Activated T-cell treated with anti-CD3 and anti-CD28 coated beads, Interleukin-2, amount 50 U/mL, for 72 hours (primary cell): ENCODE results near the gene GCFC2. TPM values are rescaled to one million over a fixed set of nuclear protein-coding genes. Genes with fewer than 3 reads are reported as not detected.
"Not testable (repeated sequence)": the region's sequence is repeated elsewhere in the genome, so short reads cannot be mapped to it uniquely, and the experiment has no call there.

Experiments used
- ATAC-seq, 2 donors: fragments of 150-1000 bp; cut with Tn5 transposase; replicated peaks in 1 of 2; 2 replicates each; pipeline ENCODE4 v1.10.0; 2021; ENCODE audit warnings: moderate library complexity in 2 of 2, mild to moderate bottlenecking in 1 of 2
- DNase-seq, 2 donors: peaks; one replicate each; pipeline ENCODE4 v3.0.0; 2021 to 2022; ENCODE audit warnings: mixed read lengths in 1 of 2
- H3K27ac Mint-ChIP-seq: one replicate; pipeline ENCODE4 v1.8.0; 2022; ENCODE audit warnings: mild to moderate bottlenecking, moderate library complexity, mixed read lengths
- H3K27me3 Mint-ChIP-seq: one replicate; pipeline ENCODE4 v1.8.0; 2022; ENCODE audit warnings: low read depth, mixed read lengths
- H3K36me3 Mint-ChIP-seq, 2 donors: one replicate each; pipeline ENCODE4 v1.8.0; 2022; ENCODE audit warnings: mixed read lengths in 2 of 2, mild to moderate bottlenecking in 1 of 2; ENCODE audit not compliant: insufficient read depth in 2 of 2
- H3K4me1 Mint-ChIP-seq: one replicate; pipeline ENCODE4 v1.8.0; 2022; ENCODE audit warnings: low read depth, mixed read lengths
- H3K4me3 Mint-ChIP-seq, 2 donors: one replicate each; pipeline ENCODE4 v1.8.0; 2022; ENCODE audit warnings: mild to moderate bottlenecking in 2 of 2, mixed read lengths in 2 of 2, moderate library complexity in 2 of 2
- H3K9me3 Mint-ChIP-seq, 2 donors: one replicate each; pipeline ENCODE4 v1.8.0; 2022; ENCODE audit warnings: mixed read lengths in 2 of 2
- total RNA-seq, 2 donors: library from RNA; stranded (reverse); gene quantifications; one replicate each; pipeline ENCODE4 v1.2.3, GENCODE V29; 2022

Gene GCFC2
- 10 to 100 TPM; 18.4 to 19.9 TPM for total RNA-seq

DNA sequence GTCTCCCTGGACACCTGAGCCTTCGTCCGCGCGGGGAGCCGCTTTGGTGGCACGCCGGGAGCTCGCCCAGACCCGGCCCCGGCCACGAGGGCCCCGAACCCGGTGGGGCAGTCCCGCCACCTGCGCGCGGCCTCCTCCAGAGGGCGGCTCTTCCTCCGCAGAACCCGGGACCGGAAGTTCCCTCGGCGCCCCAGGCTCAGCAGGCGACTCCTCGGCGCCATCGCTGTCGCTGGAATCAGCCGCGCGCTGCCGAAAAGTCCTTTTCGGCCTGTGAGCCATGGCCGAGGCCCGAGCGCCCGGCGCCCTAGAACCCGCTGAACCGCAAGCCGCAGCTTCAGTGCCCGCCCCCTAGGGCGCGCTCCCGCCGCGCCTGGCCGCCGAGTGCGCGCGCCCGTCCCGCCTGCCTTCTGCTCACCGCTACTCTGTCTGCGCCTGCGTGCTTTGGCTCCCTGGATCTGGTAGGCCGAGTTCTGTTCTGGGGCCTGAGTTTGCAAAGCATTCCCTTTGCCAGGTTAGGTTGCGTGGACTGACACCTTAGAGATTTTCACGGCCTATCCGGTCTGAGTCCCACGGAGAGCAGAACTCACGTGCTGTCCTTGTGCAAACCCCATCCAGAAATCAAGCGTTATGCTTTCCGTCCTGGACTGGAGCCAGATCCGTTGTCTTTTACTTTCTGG, at the start of gene GCFC2:
Gene GCFC2 (minus strand): TSS at position 339 of the 677 bp plus-strand sequence. CDS start 60 bp downstream, at position 279.
- peak within 1 kb of the TSS; percentile 93 for H3K27ac Mint-ChIP-seq
- H3K36me3 Mint-ChIP-seq: peaks cover 2 to 4% of the 10 kb centered on the region in 2 donors

DNA sequence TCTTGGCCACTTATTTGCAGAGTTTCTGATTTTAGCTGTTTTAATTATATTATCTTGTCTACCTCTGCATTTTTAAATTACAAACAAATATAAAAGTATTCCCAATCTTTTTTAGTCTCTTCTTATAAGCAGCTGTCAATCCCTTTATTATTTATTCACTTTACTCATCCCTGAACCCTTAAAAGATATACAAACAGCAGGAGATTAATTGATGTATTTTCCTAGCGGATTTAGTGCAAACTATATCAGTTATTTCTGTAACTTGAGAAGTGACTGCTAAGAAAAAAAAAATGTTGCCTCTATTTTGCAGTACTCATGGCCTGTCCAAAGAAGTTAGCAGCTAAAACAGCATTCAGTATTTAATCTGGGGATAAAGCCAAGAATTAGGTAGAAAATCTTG, 42.1 kb upstream of the GCFC2 start:
- H3K9me3 Mint-ChIP-seq: no peaks in the 10 kb centered on the region
- peaks cover 23% of the 10 kb centered on the region for H3K27me3 Mint-ChIP-seq

More for the DNA sequence above, at the start of gene GCFC2:
- peak; percentile 86 to 88 for DNase-seq
- H3K4me3 Mint-ChIP-seq: peak within 1 kb of the TSS; percentile 94 to 95
- peak; percentile 94 for ATAC-seq
- H3K4me1 Mint-ChIP-seq: peaks cover 17% of the 10 kb centered on the region
- H3K9me3 Mint-ChIP-seq: no peaks in the 10 kb centered on the region
- H3K27me3 Mint-ChIP-seq: no peaks in the 10 kb centered on the region

DNA sequence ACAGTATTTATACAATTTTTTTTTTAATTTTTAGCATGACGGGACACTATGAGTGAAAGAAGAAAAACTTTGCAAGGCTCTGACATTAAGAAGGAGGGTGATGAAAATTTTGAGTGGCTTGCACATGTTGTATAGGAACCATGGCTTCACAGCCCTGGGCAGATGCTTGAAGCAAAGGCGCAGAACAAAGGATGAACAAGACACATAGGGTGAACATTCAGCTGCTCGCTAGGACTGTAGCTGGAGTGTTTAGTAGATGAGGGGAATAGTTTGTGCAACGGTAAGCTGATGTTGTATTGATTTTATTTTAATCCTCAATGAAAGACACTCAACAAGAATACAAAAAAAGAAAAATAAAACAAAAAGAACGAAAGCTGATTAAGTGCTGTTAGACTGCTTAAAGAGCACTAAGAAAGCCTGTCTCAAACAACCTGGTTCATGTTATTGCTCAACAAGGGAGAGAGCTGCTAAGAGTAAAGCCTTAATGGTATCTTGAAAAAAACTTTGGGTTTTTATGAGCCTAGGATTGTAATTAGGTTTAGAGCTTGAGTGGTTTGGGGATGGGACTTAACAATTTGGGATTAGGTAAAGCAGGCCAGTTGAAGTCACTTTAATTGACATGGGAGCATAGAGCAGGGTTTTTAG, 41.2 kb upstream of the GCFC2 start:
- no peak for ATAC-seq
- no peak for DNase-seq
- Mint-ChIP-seq H3K4me1 (no peaks in the 10 kb centered on the region), H3K36me3 (no peaks in the 10 kb centered on the region), H3K9me3 (no peaks in the 10 kb centered on the region), H3K27me3 (peaks cover 23% of the 10 kb centered on the region), H3K27ac (no peak overlapping the region), H3K4me3 (no peak overlapping the region)

More for the DNA sequence above, 42.1 kb upstream of the GCFC2 start:
- DNase-seq (no peak), ATAC-seq (no peak)
- Mint-ChIP-seq H3K4me3 (no peak overlapping the region), H3K4me1 (no peaks in the 10 kb centered on the region), H3K36me3 (no peaks in the 10 kb centered on the region), H3K27ac (no peak overlapping the region)

DNA sequence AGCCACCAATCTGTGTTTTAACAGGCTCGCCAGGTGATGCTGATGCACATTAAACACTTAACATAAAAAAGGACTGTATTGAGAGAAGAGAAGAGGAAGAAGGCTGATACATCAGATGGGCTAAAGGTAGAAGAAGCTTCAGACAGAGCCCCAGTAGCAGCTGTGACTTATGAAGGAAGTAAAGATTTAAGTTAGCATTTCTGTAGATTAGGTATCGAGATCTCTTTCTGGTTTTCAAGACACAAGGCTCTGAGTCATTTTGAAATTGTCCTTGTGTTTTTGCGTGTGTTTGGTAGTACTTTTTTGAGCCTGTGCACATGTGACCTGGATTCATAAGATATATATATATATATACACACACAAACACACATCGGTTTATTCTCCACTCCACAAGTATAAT, 40.6 kb upstream of the GCFC2 start:
- no peak for ATAC-seq
- no peaks in the 10 kb centered on the region for H3K36me3 Mint-ChIP-seq
- no peaks in the 10 kb centered on the region for H3K4me1 Mint-ChIP-seq
- no peak overlapping the region for H3K4me3 Mint-ChIP-seq
- H3K27me3 Mint-ChIP-seq: peaks cover 23% of the 10 kb centered on the region
- peak overlapping the region; percentile 2 for H3K27ac Mint-ChIP-seq
- no peak for DNase-seq
- H3K9me3 Mint-ChIP-seq: no peaks in the 10 kb centered on the region

DNA sequence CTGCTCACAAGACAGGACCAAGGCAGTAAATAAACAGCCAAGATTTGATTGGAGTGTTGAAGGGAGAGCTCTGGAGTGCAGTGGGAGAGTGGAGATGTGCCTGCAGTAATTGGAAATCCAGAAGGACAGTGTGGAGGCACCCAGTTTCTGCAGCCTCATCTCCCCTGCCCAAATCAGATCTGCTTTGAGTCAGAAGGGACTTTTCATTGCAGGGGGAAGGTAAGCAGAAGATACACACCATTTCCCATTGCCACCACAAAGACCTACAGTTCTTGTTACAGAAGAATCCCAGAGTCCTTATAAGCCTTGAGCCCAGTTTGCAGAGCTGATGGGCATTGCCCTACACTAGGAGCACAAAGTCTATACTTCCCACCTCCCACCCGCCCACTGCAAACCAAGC, 27.2 kb upstream of the GCFC2 start:
- Mint-ChIP-seq H3K36me3 (no peaks in the 10 kb centered on the region), H3K9me3 (peaks cover 2 to 3% of the 10 kb centered on the region in 2 donors), H3K27me3 (peaks cover 9% of the 10 kb centered on the region), H3K4me3 (no peak overlapping the region), H3K27ac (no peak overlapping the region), H3K4me1 (no peaks in the 10 kb centered on the region)
- DNase-seq (no peak), ATAC-seq (no peak)

DNA sequence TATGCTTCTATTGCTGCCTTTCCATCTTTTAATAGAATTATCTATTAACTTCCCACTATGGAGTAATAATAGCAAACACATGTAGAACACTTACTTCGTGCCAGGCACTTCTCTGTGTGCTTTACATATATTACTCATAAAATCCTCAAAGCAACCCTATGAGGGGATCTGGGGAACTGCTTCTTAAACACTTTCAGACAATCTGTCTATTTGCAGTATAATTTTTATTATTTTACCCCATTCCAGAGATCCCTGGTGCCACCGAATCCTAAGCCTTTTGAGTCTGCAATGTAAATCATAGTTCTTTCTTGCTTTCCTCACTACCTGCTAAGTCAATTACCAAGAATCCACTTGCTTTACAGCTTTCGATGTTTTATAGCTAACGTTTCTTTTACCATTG, 25.6 kb upstream of the GCFC2 start:
- Mint-ChIP-seq H3K27ac (no peak overlapping the region), H3K36me3 (no peaks in the 10 kb centered on the region), H3K9me3 (peaks cover 0 to 3% of the 10 kb centered on the region in 2 donors), H3K4me1 (no peaks in the 10 kb centered on the region), H3K27me3 (peaks cover 13% of the 10 kb centered on the region), H3K4me3 (no peak overlapping the region)
- ATAC-seq: no peak
- DNase-seq: no peak

DNA sequence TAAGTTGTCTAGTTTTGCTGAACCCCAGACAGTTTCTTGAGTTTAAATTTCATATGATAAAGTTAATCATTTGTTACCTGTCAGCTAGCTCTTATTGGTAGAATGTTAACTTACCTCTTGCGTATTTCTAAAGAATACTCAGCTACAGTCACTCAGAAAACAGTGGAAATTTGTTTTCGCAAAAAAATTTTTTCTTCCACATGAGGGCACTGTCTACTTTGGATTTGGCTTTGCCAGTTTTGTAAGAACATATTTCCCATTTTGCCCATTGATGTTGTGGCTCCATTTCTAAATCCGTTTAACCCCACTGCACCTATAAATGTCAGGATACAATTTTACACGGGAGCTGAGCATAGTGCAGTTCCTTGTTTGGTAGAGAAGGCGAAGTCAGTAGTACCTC, 19.1 kb upstream of the GCFC2 start:
- Mint-ChIP-seq H3K36me3 (no peaks in the 10 kb centered on the region), H3K27ac (no peak overlapping the region), H3K4me1 (no peaks in the 10 kb centered on the region), H3K9me3 (no peaks in the 10 kb centered on the region), H3K27me3 (peaks cover 6% of the 10 kb centered on the region), H3K4me3 (no peak overlapping the region)
- DNase-seq (no peak), ATAC-seq (no peak)

DNA sequence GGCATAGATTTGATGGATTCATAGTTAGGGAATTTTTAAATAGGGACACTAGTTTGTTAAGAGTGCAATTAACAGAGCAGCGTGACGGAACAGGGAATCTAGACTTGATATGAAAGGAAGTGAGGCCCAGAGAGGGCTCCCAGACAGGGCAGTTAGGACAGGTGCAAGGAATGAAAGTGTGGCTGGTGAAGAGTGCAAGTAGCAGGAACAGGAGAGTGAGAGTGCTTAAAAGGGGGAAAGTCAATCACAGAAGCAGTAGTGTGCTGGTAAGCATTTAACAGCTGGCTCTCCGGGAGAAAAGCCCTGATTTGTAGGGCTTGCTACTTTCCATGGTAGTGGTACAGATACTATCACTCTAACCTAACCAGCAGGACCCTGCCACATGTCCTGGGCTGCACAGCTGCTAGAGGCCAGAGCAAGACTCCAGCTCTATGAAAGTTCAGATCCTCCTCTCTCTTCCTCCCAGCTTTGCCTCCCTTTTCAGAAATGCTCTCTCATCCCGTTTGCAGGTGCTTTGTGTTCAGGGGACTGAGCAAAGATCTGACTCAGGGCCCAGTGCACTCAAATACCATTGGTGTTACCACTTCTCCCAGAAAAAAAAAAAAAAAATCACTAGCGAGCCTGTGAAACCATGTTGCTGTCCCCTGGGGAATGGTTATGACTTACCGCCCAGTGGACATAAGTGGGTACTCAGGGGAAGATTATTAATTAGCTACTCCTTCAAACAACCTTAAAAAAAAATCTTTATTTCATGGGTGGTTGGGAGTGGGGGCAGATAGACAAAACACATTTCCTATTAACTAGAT, 18.1 kb upstream of the GCFC2 start:
- ATAC-seq: no peak
- no peak for DNase-seq
- Mint-ChIP-seq H3K27me3 (peaks cover 9% of the 10 kb centered on the region), H3K9me3 (no peaks in the 10 kb centered on the region), H3K4me3 (no peak overlapping the region), H3K4me1 (no peaks in the 10 kb centered on the region), H3K36me3 (no peaks in the 10 kb centered on the region), H3K27ac (no peak overlapping the region)

DNA sequence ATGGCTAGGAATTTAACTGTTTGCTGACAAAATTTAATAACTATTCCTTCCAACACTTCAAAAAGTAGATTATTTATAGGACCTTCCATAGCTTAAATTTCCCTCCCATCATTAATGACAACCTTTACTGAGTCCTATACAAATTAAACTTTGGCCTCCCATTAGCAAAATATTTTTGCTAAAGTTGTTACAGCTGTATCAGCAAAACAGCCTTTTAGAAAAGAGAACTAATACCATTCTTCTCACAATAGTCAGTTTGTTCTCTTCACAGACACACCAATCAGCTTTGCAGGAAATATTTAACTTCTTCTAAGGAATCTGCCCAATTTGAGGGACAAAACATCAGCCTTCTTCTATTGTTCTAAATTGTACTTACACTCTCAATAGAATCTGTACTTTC, 12.0 kb upstream of the GCFC2 start:
- Mint-ChIP-seq H3K4me1 (no peaks in the 10 kb centered on the region), H3K27me3 (peaks cover 33% of the 10 kb centered on the region), H3K36me3 (no peaks in the 10 kb centered on the region), H3K4me3 (no peak overlapping the region), H3K27ac (no peak overlapping the region), H3K9me3 (no peaks in the 10 kb centered on the region)
- no peak for ATAC-seq
- DNase-seq: no peak

DNA sequence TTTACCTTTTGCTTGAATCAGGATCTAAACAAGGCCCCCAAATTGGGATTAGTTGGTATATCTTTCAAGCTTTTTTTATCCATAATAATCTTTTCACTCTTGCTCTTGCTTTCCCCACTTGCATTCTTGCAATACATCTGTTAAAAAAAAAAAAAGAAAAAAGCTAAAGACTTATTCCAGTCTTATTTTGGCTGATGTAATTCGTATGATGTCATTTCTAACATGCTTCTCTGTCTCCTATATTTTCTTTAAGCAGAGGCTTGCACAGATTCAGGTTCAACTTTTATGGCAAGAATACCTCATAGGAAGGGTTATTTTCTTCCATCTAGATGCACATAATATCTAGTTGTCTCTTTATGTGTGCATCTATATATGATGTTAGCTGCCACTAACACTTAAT, 9.8 kb upstream of the GCFC2 start:
- DNase-seq (no peak), ATAC-seq (no peak)
- Mint-ChIP-seq H3K4me1 (no peaks in the 10 kb centered on the region), H3K36me3 (no peaks in the 10 kb centered on the region), H3K27me3 (peaks cover 35% of the 10 kb centered on the region), H3K4me3 (no peak overlapping the region), H3K9me3 (no peaks in the 10 kb centered on the region), H3K27ac (no peak overlapping the region)

DNA sequence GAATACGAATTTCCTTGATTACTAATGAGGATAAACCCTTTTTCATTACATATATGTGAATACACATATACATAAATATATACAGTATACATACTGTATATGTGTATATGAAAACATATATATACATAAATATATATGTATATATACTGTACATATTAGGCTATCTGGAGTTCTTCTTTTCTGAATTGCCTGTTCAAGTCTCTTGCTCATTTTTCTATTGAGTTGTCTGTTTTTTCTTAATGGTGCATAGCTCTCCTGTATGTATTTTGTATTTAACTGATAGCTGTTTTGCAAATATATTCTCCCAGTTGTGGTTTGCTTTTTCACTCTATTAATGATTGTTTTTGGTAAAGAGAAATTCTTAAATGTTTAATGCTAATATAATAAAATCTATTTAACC, 8.9 kb upstream of the GCFC2 start:
- DNase-seq (no peak), ATAC-seq (no peak)
- Mint-ChIP-seq H3K27ac (no peak overlapping the region), H3K27me3 (peaks cover 35% of the 10 kb centered on the region), H3K4me1 (no peaks in the 10 kb centered on the region), H3K9me3 (no peaks in the 10 kb centered on the region), H3K36me3 (no peaks in the 10 kb centered on the region), H3K4me3 (no peak overlapping the region)

DNA sequence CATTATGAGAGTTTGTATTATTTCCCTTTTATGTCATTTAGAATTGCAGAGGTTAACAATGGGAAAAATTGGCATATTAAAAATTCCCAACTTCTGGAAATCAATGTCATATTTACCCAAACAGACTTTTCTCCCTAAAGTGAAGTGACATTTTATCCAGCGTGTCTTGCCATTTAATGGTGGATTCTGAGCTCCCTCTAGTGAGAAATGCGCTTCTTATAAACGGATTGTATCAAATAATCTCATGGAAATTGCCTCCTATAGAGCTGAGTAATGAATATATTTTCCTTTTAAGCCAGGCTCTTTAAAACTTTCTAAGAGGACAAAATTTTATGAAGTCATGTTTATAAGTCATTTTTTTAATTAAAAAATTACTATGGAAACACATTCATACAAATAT, 5.7 kb upstream of the GCFC2 start:
- no peaks in the 10 kb centered on the region for H3K36me3 Mint-ChIP-seq
- no peaks in the 10 kb centered on the region for H3K9me3 Mint-ChIP-seq
- H3K4me3 Mint-ChIP-seq: no peak overlapping the region
- peaks cover 18% of the 10 kb centered on the region for H3K27me3 Mint-ChIP-seq
- DNase-seq: no peak
- no peak overlapping the region for H3K27ac Mint-ChIP-seq
- no peaks in the 10 kb centered on the region for H3K4me1 Mint-ChIP-seq
- no peak for ATAC-seq

DNA sequence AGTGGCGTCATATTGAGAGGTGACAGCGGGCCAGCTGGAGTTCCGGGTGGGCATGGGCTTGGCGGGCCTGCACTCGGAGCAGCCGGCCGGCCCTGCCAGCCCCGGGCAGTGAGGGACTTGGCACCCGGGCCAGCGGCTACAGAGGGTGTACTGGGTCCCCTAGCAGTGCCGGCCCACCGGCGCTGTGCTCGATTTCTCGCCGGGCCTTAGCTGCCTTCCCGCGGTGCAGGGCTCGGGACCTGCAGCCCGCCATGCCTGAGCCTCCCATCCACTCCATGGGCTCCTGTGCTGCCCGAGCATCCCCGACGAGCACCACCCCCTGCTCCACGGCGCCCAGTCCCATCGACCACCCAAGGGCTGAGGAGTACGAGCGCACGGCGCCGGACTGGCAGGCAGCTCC, 875 bp upstream of the GCFC2 start:
- not testable (repeated sequence) for DNase-seq

More for the DNA sequence above, 875 bp upstream of the GCFC2 start:
- ATAC-seq, H3K36me3 Mint-ChIP-seq, H3K9me3 Mint-ChIP-seq, H3K27ac Mint-ChIP-seq, H3K27me3 Mint-ChIP-seq: not testable (repeated sequence)
- Mint-ChIP-seq H3K4me3 (peak overlapping the region; percentile 94 to 95), H3K4me1 (peaks cover 17% of the 10 kb centered on the region)
